GM08714 (cell line): Measurements from ENCODE around the gene CKLF.
"Not testable (repeated sequence)": the region's sequence is repeated elsewhere in the genome, so short reads cannot be mapped to it uniquely, and the experiment has no call there.

Experiments
- H3K4me3 ChIP-seq: fragments of 200-500 bp; sonication (Bioruptor generic); 2 replicates; pipeline ENCODE4 v1.5.1; 2014; ENCODE audit warnings: mild to moderate bottlenecking, low read length, inconsistent platforms
- ZNF274 ChIP-seq: IDR thresholded peaks from 2 replicates; pipeline ENCODE4 v1.6.1; 2012; ENCODE audit warnings: mild to moderate bottlenecking, low read depth, low read length

CKLF gene, protein sequence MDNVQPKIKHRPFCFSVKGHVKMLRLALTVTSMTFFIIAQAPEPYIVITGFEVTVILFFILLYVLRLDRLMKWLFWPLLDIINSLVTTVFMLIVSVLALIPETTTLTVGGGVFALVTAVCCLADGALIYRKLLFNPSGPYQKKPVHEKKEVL

GRCh38 chr16:66552286-66553177, at the start of gene CKLF:
CKLF (plus strand) TSS chr16:66552576; CDS start chr16:66552716, 140 bp downstream.
- H3K4me3 ChIP-seq, result peak within 1 kb of the TSS; percentile 42
- TF ChIP-seq ZNF274, result no peak

GRCh38 chr16:66503030-66503429, 49.3 kb upstream of the CKLF start:
- TF ChIP-seq ZNF274, result no peak
- H3K4me3 ChIP-seq, result no peak overlapping the region

DNA sequence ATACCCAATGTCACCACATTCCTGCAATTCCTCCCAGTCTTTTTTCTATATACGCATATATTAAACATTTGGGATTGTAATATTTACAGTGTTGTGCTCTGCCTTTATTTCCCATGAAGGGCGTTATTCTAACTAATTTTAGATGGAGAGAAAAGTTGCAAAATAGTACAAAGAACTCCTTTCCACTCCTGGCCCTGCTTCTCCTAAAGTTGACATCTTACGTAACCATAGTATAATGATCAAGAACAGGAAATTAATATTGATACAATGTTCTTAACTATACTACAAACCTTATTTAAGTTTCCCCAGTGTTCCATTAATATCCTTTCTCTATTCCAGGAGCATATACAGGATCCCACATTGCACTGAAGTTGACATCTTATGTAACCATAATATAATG, 48.8 kb upstream of the CKLF start:
- TF ChIP-seq ZNF274, result no peak
- H3K4me3 ChIP-seq, result no peak overlapping the region

DNA sequence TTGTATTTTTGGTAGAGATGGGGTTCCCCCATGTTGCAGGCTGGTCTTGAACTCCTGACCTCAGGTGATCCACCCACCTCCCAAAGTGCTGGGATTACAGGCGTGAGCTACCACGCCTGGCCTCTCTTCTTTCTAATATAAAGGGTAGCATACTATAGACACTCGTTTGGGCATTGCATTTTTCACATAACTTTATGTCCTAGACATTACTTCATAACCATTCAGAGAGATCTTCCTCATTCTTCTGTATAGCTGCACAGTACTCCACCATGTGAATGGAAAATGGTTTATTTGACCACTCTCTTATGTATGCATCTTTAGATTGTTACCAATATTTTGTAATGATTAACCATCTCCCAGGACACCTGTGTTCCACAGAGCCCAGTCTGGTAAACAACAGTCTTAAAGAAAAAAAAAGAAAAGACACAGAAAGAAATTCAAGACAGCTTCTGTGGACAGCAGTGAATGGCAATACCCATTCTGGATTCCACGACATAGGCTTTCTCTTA, 44.6 kb upstream of the CKLF start:
- no peak for TF ChIP-seq ZNF274
- H3K4me3 ChIP-seq, result no peak overlapping the region

GRCh38 chr16:66508248-66508913, 44.0 kb upstream of the CKLF start:
- no peak for TF ChIP-seq ZNF274
- H3K4me3 ChIP-seq, result no peak overlapping the region

- TF ChIP-seq ZNF274, result no peak
- H3K4me3 ChIP-seq, result no peak overlapping the region
Observed at GRCh38 chr16:66508914-66509496, 43.4 kb upstream of the CKLF start.

DNA sequence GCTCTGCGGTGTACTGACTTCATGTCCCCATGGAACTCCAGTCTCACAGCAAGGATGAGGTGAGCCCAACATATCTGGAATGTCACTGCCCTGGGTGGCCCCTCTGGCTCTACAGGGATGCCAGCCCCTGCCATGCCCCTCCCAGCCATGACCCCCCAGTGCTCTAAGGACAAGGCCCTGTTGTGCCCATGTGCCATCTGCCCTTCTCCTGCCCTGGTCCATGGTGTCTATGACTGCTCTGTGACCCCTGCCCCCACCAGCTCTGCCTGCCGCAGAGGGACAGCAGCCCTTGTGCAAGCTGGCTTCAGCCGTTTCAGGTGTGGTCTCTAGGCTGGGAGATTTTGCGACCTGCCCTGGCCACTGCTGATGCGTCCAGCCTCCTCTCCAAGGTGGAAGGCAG, 42.8 kb upstream of the CKLF start:
- TF ChIP-seq ZNF274, result no peak
- no peak overlapping the region for H3K4me3 ChIP-seq

- H3K4me3 ChIP-seq, result no peak overlapping the region
- no peak for TF ChIP-seq ZNF274
Observed at GRCh38 chr16:66510298-66510697, 42.1 kb upstream of the CKLF start.

DNA sequence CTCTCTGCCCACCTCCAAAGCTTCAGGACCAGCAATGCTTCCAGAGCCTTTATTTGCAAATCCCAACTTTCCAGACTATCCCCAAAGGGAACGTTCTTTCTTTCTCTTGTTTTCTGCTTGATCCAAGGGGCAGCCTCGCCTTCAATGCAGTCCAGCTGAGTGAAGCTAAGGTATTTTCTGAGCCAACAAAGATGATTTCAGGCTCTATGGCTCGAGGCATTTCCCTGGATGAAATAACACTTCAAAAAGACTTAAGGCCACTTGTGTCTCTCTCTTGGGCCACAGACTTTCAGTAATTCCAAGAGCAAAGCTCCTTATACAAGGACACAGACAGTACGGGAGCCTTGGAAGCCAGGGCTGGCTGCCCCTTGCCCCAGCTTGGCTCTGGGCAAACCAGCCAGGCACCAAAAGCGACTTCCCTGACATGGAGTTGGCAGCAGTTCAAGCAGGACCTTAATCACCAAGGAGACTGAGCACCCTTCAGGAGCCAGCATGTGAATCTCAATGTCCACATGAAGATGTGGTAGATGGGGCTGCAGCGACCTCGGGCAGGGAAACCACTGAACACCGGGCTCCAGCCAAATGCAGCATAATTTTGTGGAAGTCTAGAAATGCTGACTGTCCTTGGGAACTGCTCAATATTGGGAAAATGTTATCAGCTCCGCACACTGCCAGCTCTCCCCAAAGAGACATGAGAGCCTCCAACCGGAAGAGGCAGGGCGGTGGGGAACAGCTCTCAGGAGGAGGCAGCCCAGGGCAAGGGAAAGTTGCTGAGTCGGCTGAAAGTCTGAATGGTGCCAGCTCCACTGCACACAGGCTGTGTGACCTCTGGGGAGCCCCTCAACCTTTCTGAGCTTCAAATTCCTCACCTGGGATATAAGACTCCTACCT, 41.4 kb upstream of the CKLF start:
- no peak for TF ChIP-seq ZNF274
- H3K4me3 ChIP-seq, result no peak overlapping the region

- no peak for TF ChIP-seq ZNF274
- H3K4me3 ChIP-seq, result no peak overlapping the region
Observed at GRCh38 chr16:66511602-66512271, 40.6 kb upstream of the CKLF start.

DNA sequence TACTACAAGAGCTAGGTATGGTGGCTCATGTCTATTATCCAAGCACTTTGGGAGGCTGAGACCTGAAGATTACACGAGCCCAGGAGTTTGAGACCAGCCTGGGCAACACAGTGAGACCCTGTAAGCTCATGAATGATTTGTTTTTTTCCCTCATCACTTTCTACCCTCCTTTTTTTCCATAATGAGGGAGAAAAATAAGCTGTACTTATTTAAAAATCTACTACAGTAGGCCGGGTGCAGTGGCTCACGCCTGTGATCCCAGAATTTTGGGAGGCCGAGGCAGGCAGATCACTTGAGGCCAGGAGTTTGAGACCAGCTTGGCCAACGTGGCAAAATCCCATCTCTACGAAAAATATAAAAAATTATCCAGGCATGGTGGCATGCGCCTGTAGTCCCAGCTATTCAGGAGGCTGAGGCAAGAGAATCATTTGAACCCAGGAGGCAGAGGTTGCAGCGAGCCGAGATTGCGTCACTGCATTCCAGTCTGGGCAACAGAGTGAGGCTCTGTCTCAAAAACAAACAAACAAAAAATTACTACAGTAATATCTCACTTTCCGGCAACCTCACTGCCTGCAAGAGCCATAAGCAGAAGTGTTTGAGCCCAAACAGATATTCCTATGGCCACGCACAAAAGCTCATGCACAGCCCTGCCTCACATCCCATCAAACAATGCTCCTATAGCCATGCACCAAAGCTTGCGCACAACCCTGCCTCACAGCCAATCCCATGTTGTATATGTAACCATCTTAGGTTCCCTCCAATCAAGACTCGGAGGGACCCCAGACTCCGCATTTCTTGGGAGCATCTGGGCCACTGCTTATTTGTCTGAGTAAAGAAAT, 39.9 kb upstream of the CKLF start:
- H3K4me3 ChIP-seq, result no peak overlapping the region
- TF ChIP-seq ZNF274, result no peak

DNA sequence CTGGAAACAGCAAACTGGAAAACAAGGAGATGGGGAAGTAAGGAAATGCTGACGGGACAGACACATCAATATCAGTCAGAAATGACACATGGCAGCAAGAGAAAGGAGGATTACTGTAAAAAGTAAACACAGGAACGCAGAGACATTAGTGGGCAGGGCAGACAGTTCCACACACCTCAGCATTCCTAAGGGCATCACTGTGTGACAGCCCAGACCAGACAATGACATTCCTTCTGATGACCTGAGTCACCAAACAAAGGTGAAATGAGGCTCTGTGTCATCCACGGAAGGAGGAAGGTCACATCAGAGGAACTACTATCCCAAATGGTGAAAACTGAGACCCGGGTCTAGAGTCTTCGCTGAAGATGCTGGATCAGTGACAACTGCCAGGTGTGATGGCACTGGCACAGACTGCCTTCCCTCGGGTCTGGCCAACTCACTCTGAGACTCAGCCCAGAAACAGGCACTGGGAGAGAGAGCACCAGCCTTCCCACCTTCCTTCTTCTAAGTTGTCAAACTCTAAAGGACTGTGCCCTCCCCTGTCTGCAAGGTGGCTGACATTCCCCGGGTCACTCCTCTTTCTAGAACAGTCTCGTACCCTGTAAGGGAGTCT, 39.2 kb upstream of the CKLF start:
- no peak overlapping the region for H3K4me3 ChIP-seq
- no peak for TF ChIP-seq ZNF274

DNA sequence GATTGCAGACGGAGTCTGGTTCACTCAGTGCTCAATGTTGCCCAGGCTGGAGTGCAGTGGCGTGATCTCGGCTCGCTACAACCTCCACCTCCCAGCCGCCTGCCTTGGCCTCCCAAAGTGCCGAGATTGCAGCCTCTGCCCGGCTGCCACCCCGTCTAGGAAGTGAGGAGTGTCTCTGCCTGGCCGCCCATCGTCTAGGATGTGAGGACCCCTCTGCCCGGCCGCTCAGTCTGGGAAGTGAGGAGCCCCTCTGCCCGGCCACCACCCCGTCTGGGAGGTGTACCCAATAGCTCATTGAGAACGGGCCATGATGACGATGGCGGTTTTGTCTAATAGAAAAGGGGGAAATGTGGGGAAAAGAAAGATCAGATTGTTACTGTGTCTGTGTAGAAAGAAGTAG, 38.0 kb upstream of the CKLF start:
- not testable (repeated sequence) for H3K4me3 ChIP-seq

GRCh38 chr16:66514980-66515595, 37.3 kb upstream of the CKLF start:
- not testable (repeated sequence) for H3K4me3 ChIP-seq
